PC-9 (cell line): ENCODE results near the gene RBM7. TPM values are rescaled to one million over a fixed set of nuclear protein-coding genes. Genes with fewer than 3 reads are reported as not detected.
A peak's percentile ranks its signal among the peaks of the same experiment; 100 is the strongest.

Source experiments
- Bru-seq: library from RNA; stranded (reverse); fragments of 400-500 nt; gene quantifications from one replicate; lab custom pipeline; 2021; lab: Mats Ljungman, UMichigan
- BruChase-seq, 2 experiments: library from RNA; stranded (reverse); fragments of 400-500 nt; gene quantifications; one replicate each; lab custom pipeline; 2021; lab: Mats Ljungman, UMichigan
- BruUV-seq: library from RNA; stranded (reverse); fragments of 400-500 nt; replicated peaks from 2 replicates; lab custom pipeline; 2021; lab: Mats Ljungman, UMichigan
- CTCF ChIA-PET: fragments of 300-600 bp; sonication (Branson Sonifier 250); formaldehyde crosslinking; loops from one replicate; lab custom pipeline; 2022; ENCODE audit warnings: antibody characterized with exemption; lab: Charles Lee
- POLR2A ChIA-PET: fragments of 300-600 bp; sonication (Branson Sonifier 250); formaldehyde crosslinking; loops from one replicate; lab custom pipeline; 2022; ENCODE audit warnings: antibody characterized with exemption; ENCODE audit not compliant: unreplicated experiment; lab: Charles Lee
- DNase-seq, 2 experiments: peaks; one replicate each; pipeline versions ENCODE4 v3.0.0 to v3.0.0-alpha.2; 2015 to 2022; ENCODE audit warnings: mixed read lengths in 1 of 2
- H2AFZ ChIP-seq: fragments of 200-600 bp; sonication (generic); 2 replicates; pipeline ENCODE4 v1.8.1; 2017; ENCODE audit warnings: antibody characterized with exemption
- H3F3A ChIP-seq: fragments of 200-600 bp; sonication (generic); 2 replicates; pipeline ENCODE4 v1.8.1; 2017; ENCODE audit warnings: antibody characterized with exemption, mild to moderate bottlenecking, low read depth; ENCODE audit not compliant: insufficient read depth
- H3K27ac ChIP-seq: fragments of 200-600 bp; sonication (generic); 2 replicates; pipeline ENCODE4 v1.6.1; 2016; ENCODE audit warnings: mixed run types
- H3K27me3 ChIP-seq: fragments of 200-600 bp; sonication (generic); 2 replicates; pipeline ENCODE4 v1.6.1; 2016; ENCODE audit warnings: low read depth, mixed run types; ENCODE audit not compliant: insufficient read depth
- H3K36me3 ChIP-seq: fragments of 200-600 bp; sonication (generic); 2 replicates; pipeline ENCODE4 v1.6.1; 2016; ENCODE audit warnings: low read depth, mixed run types
- H3K4me1 ChIP-seq: fragments of 200-600 bp; sonication (generic); replicated peaks from 2 replicates; pipeline ENCODE4 v1.6.1; 2016; ENCODE audit warnings: mixed run types; ENCODE audit not compliant: insufficient read depth
- H3K4me2 ChIP-seq: fragments of 200-600 bp; sonication (generic); 2 replicates; pipeline ENCODE4 v1.6.1; 2017; ENCODE audit warnings: mixed run types
- H3K4me3 ChIP-seq: fragments of 200-600 bp; sonication (generic); 2 replicates; pipeline ENCODE4 v1.6.1; 2016; ENCODE audit warnings: mixed run types
- H3K79me2 ChIP-seq: fragments of 200-600 bp; sonication (generic); 2 replicates; pipeline ENCODE4 v1.6.1; 2017; ENCODE audit warnings: low read depth, mixed run types
- H3K9me2 ChIP-seq: fragments of 200-600 bp; sonication (generic); 2 replicates; pipeline ENCODE4 v1.8.1; 2017; ENCODE audit warnings: mild to moderate bottlenecking; ENCODE audit not compliant: insufficient read depth
- H3K9me3 ChIP-seq: fragments of 200-600 bp; sonication (generic); 2 replicates; pipeline ENCODE4 v1.8.1; 2016; ENCODE audit warnings: low read depth; ENCODE audit not compliant: insufficient read depth
- H4K20me1 ChIP-seq: fragments of 200-600 bp; sonication (generic); 2 replicates; pipeline ENCODE4 v1.8.1; 2017; ENCODE audit not compliant: insufficient read depth
- CTCF ChIP-seq: fragments of 200-600 bp; sonication (generic); conservative IDR thresholded peaks from 2 replicates; pipeline ENCODE4 v1.6.1; 2017; ENCODE audit warnings: mixed run types, antibody characterized with exemption, mild to moderate bottlenecking, moderate library complexity
- EZH2 ChIP-seq: fragments of 200-600 bp; sonication (generic); IDR thresholded peaks from 2 replicates; pipeline ENCODE4 v1.8.0; 2017; ENCODE audit warnings: antibody characterized with exemption, low read depth
- intact Hi-C: fragments of 100-400 bp; cut with micrococcal nuclease; formaldehyde crosslinking; loops from one replicate; pipeline ENCODE4 v1.10.0; 2022; ENCODE audit not compliant: unreplicated experiment
- long read RNA-seq: library from polyadenylated mRNA; stranded (forward); transcript quantifications from one replicate; pipeline ENCODE4 v2.0.0, GENCODE V29; 2022
- total RNA-seq: library from RNA; stranded (reverse); gene quantifications from 2 replicates; pipeline ENCODE4 v1.2.3, GENCODE V29; 2021

RBM7 gene
- total RNA-seq (18.9 and 34.7 TPM in 2 replicates), Bru-seq, nascent RNA (percentile 96 among the genes with signal in this experiment), BruChase-seq, experiment 1, labeled RNA remaining after a 2-hour chase (percentile 96 among the genes with signal in this experiment), BruChase-seq, experiment 2, labeled RNA remaining after a 6-hour chase (percentile 90 among the genes with signal in this experiment)
- long read RNA-seq, full-length matches to known transcripts = 88 of 93 reads
- long read RNA-seq, partial matches to known transcripts = 1 of 93 reads
- long read RNA-seq, other reads (novel, unspliced or antisense) = 4 of 93 reads

GRCh38 chr11:114400216-114400914, at the start of gene RBM7, which contains the start of gene C11orf71:
Gene RBM7, plus strand, starts transcription at chr11:114400666. Its CDS starts 6 bp downstream, at chr11:114400672.
Gene C11orf71, minus strand, starts transcription at chr11:114400511. Its CDS starts 180 bp downstream, at chr11:114400331.
- Histone ChIP-seq H3K27me3 (no peaks in the 10 kb centered on the region), H3K79me2 (peaks cover 67% of the 10 kb centered on the region), H4K20me1 (no peaks in the 10 kb centered on the region; the same call in 1 of the 2 replicates), H3K9me3 (peaks cover 3% of the 10 kb centered on the region; the same call in 1 of the 2 replicates), H3K36me3 (peaks cover 32% of the 10 kb centered on the region), H3K4me1 (peaks cover 43% of the 10 kb centered on the region), H3K4me3 (peak within 1 kb of the TSS; percentile 89), H3F3A (peaks cover 16% of the 10 kb centered on the region), H3K9me2 (no peaks in the 10 kb centered on the region), H3K4me2 (peak within 1 kb of the TSS; percentile 91), H2AFZ (peak within 1 kb of the TSS; percentile 91), H3K27ac (peak within 1 kb of the TSS; percentile 97)
- peak; percentile 95 to 98 for DNase-seq
- TF ChIP-seq EZH2 (no peak), CTCF (0 out of 2 replicates have a peak, but pooled peaks have one; percentile 6)
- ChIA-PET CTCF (no interaction called here), POLR2A (interaction anchor here (0.5 to 0.7 kb wide), 3 partner anchors 16 to 309 kb away, joined by 3 to 4 read pairs (median 4); no protein-coding TSS in a partner anchor)
- intact Hi-C loops = loop anchor here (1.0 to 2.0 kb wide), 3 partner anchors 16 to 52 kb away; partner anchors contain the start of gene REXO2
- BruUV-seq = no TSS peak

- DNase-seq = no peak
- no peaks in the 10 kb centered on the region for H3K36me3 ChIP-seq
- H2AFZ ChIP-seq = no peak overlapping the region
- no peaks in the 10 kb centered on the region for H3K79me2 ChIP-seq
- no TSS peak for BruUV-seq
- no peaks in the 10 kb centered on the region for H3K9me2 ChIP-seq
- H4K20me1 ChIP-seq = no peaks in the 10 kb centered on the region
- H3F3A ChIP-seq = 0 out of 2 replicates have a peak, but pooled peaks cover 4% of the 10 kb centered on the region
- H3K4me1 ChIP-seq = peaks cover 10% of the 10 kb centered on the region
- H3K27ac ChIP-seq = no peak overlapping the region
- POLR2A ChIA-PET = no interaction called here
- intact Hi-C loops = no loop called here
- CTCF ChIA-PET = no interaction called here
- no peak overlapping the region for H3K4me3 ChIP-seq
- H3K4me2 ChIP-seq = no peak overlapping the region
- no peaks in the 10 kb centered on the region for H3K9me3 ChIP-seq
- H3K27me3 ChIP-seq = no peaks in the 10 kb centered on the region
- TF ChIP-seq EZH2 (no peak), CTCF (no peak)
Observed at GRCh38 chr11:114353443-114353842, 47.0 kb upstream of the RBM7 start.

GRCh38 chr11:114354076-114354475, 46.4 kb upstream of the RBM7 start:
- no peaks in the 10 kb centered on the region for H3K79me2 ChIP-seq
- intact Hi-C loops = no loop called here
- no TSS peak for BruUV-seq
- H3K9me2 ChIP-seq = no peaks in the 10 kb centered on the region
- DNase-seq = peak; percentile 47 to 75
- H3F3A ChIP-seq = 0 out of 2 replicates have a peak, but pooled peaks cover 3% of the 10 kb centered on the region
- H4K20me1 ChIP-seq = no peaks in the 10 kb centered on the region
- ChIA-PET CTCF (no interaction called here), POLR2A (no interaction called here)
- no peak overlapping the region for H3K27ac ChIP-seq
- peaks cover 4% of the 10 kb centered on the region for H3K4me1 ChIP-seq
- H3K4me2 ChIP-seq = no peak overlapping the region
- no peak overlapping the region for H2AFZ ChIP-seq
- no peak overlapping the region for H3K4me3 ChIP-seq
- no peaks in the 10 kb centered on the region for H3K36me3 ChIP-seq
- TF ChIP-seq EZH2 = no peak
- no peak for TF ChIP-seq CTCF
- no peaks in the 10 kb centered on the region for H3K27me3 ChIP-seq
- H3K9me3 ChIP-seq = no peaks in the 10 kb centered on the region
